ENCODE results near the gene KCNJ11. TPM values are rescaled to one million over a fixed set of nuclear protein-coding genes. Genes with fewer than 3 reads are reported as not detected.
A peak's percentile ranks its signal among the peaks of the same experiment; 100 is the strongest.

The KCNJ11 gene
- total and polyA plus RNA-seq, 2 of the 8 experiments (the other 6 are each of a cell fraction or from before 2014, with no cell fraction given): 3.8 to 6.3 TPM

GRCh38 chr11:17407575-17407974, 19.1 kb upstream of the KCNJ11 start:
- CTCF ChIA-PET (ENCODE audit: partially characterized antibody): interaction anchor here (0.5 to 38.8 kb wide), 8 partner anchors 14 to 156 kb away, joined by 3 to 1414 read pairs (median 6); partner anchors contain the start of gene KCNJ11
- Histone ChIP-seq H2BK5ac (ENCODE audit: low read depth, low read length) (no peak overlapping the region), H3K79me1 (ENCODE audit: low read depth, low read length) (no peaks in the 10 kb centered on the region)

More at GRCh38 chr11:17407575-17407974, 19.1 kb upstream of the KCNJ11 start:
- Histone ChIP-seq H3K27ac (ENCODE audit: low read depth, low read length) (no peak overlapping the region), H2AFZ (ENCODE audit: low read length) (no peak overlapping the region), H3K9me3 (ENCODE audit: insufficient read depth in 2 of 2, low read depth in 1 of 2, low read length in 1 of 2) (no peaks in the 10 kb centered on the region), H3K4ac (replicated peaks; ENCODE audit: insufficient read length, low read depth, low read length) (no peak overlapping the region), H2BK120ac (replicated peaks; ENCODE audit: low read depth, low read length) (no peak overlapping the region), H3K9ac (replicated peaks in 1 of 4; ENCODE audit: extremely low read depth in 1 of 4, low read depth in 3 of 4, low read length in 3 of 4) (no peak overlapping the region), H4K5ac (ENCODE audit: insufficient read length, low read depth, low read length) (no peak overlapping the region), H3K4me3 (ENCODE audit: extremely low read depth in 1 of 4, insufficient read depth in 2 of 4, low read depth in 3 of 4, low read length in 4 of 4) (no peak overlapping the region), H3K18ac (ENCODE audit: extremely low read depth, low read length) (no peak overlapping the region), H3K36me3 (ENCODE audit: control insufficient read depth in 2 of 4, insufficient read depth in 4 of 4, low read length in 3 of 4) (no peaks in the 10 kb centered on the region), H3K56ac (replicated peaks; ENCODE audit: insufficient read length, low read depth, low read length) (no peak overlapping the region), H4K20me1 (replicated peaks in 1 of 2; ENCODE audit: control insufficient read depth in 1 of 2, insufficient read depth in 2 of 2, low read length in 2 of 2) (no peaks in the 10 kb centered on the region), H3K23ac (ENCODE audit: insufficient read length) (no peak overlapping the region), H2BK20ac (ENCODE audit: low read length) (no peak overlapping the region), H3K14ac (ENCODE audit: insufficient read length) (no peak overlapping the region), H3K79me2 (ENCODE audit: control insufficient read depth in 1 of 2, insufficient read depth in 2 of 2, low read length in 2 of 2) (no peaks in the 10 kb centered on the region), H3K4me1 (replicated peaks in 1 of 4; ENCODE audit: control insufficient read depth in 3 of 4, insufficient read depth in 4 of 4, low read length in 3 of 4) (peaks cover 0 to 2% (median 0%) of the 10 kb centered on the region in 4 experiments; a peak in 1 of 7 replicates), H2BK12ac (ENCODE audit: low read depth, low read length) (no peak overlapping the region), H4K91ac (replicated peaks; ENCODE audit: insufficient read length, low read length) (no peak overlapping the region), H2AK5ac (ENCODE audit: low read depth, low read length) (no peak overlapping the region), H2BK15ac (ENCODE audit: low read length) (no peak overlapping the region), H3K23me2 (ENCODE audit: low read depth, low read length) (no peaks in the 10 kb centered on the region), H3K27me3 (replicated peaks in 1 of 4; ENCODE audit: control insufficient read depth in 3 of 4, extremely low read depth in 1 of 4, insufficient read depth in 3 of 4, low read length in 3 of 4) (no peaks in the 10 kb centered on the region), H3K4me2 (ENCODE audit: insufficient read depth in 1 of 2, low read depth in 2 of 2, low read length in 2 of 2) (no peak overlapping the region), H4K8ac (ENCODE audit: extremely low read depth, insufficient read depth, low read length) (no peak overlapping the region)
- 90% methylated on average over 2 of the region's 2 CpGs; no CpG with 5 or more reads in 1 of the 2 experiments for WGBS, 2 experiments (ENCODE audit: extremely low coverage in 1 of 2, insufficient coverage in 1 of 2, insufficient read length in 1 of 2, insufficient replicate concordance in 2 of 2, low coverage in 1 of 2, low lambda C conversion rate in 2 of 2, missing lambda C conversion rate in 1 of 2)
- FAIRE-seq (no peak), DNase-seq (ENCODE audit: low read depth in 1 of 2, low spot score in 2 of 2) (no peak)
- POLR2A ChIA-PET (ENCODE audit: partially characterized antibody): no interaction called here
- TF ChIP-seq CTCF (IDR thresholded peaks at IDR 0.05; ENCODE audit: control extremely low read depth in 1 of 3, insufficient read depth in 1 of 3, low read depth in 1 of 3, low read length in 3 of 3) (no peak), USF2 (IDR thresholded peaks at IDR 0.05; ENCODE audit: low read length) (peak; percentile 55; the same call in 1 of the 2 replicates)
